SIG-M5 treated with dmso at 0.1 percent for 504 hours (cell line): Measurements from ENCODE around the gene SART3.
A peak's percentile ranks its signal among the peaks of the same experiment; 100 is the strongest.

Experiments
- DNase-seq: peaks from one replicate; lab custom pipeline; 2025; ENCODE audit not compliant: unreplicated experiment; lab: John Stamatoyannopoulos, UW

The SART3 gene

DNA sequence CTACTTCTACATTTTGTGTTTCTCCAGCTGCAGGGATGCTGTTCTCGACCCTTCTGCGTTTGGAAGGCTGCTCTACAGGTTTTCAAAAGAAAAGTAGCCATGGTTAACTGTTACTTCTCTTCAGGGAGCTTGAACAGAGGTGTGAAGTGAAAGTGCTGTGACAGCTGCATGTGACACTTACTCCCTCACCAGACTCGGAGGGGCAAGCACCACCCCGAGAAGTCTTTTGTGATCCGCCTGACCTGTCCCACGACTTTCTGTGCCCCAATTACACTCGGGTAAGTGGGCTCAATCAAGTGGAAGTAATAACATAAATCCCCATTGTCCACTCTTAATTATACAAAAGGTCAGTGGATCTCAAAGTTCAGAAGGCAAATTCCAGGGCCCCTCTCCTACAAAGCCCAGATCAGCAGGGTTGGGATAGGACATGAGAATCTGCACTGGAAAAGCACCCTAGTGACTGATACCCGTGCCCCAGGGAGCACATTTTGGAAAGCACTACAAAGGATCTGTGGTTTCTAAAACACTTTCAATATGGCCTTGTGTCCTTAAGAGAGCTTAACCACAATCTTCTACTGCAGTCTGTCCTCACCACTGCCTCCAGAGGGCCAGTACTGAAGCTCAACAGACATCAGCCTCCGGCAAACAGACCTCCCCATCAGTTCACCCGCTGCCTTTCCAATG lies 34.3 kb downstream of the SART3 start:
- no peak for DNase-seq

DNA sequence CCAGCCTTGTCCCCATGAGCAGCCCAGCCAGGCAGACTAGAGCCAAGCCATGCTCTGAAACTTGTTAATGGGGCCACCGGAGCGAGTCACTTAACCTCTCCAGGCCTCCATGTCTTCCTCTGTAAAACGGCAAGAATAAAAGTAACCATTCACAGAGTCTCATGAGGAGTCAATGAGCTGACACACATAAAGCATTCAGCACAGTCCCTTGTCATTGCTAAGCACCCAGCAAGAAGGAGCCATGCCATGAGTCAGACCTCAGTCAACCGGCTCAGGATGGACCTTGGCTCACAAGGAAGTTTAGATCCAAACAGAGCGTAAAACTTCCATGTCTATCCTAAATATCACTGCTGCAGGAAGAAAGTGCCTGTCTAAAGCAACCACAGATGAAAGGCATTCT lies 35.3 kb downstream of the SART3 start:
- DNase-seq = no peak

DNA sequence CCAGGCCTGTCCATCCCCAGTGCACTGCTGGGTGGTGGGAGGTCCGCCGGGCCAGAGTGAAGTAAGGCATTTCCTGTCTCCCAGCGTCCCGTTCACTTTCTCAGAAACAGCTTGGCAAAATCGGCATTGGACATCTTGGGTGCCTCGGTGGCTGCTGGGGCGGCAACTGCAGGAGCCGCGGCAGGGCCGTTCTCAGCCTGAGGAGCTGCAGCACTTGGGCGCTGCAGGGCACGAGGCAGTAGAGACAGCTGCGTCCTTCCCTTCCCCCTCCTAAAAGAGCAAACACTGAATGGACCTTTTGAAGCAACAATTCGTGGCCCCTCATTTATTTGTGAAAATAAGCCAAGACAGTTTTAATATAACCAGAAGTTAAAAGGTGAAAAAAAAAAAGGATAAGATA lies 37.6 kb downstream of the SART3 start:
- no peak for DNase-seq

DNA sequence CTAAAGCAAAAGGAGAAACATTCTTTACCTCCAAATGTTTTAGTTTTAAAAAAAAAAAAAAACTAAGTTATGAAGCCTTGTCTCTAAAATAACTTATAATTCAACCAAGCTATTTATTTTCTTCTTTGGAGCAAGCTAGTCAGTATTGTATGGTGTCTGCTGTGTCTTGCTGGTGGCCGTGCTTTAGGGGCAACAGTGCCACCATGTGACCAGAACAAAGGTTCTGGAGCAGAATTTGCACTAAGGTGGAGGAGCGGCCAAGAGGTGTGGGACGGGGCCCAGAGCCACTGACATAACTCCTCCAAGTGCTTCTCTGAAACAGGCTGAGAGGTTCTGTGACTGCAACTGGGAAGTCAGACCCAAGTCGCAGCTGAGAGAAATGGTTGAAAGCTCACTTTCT lies 41.4 kb downstream of the SART3 start:
- no peak for DNase-seq

DNA sequence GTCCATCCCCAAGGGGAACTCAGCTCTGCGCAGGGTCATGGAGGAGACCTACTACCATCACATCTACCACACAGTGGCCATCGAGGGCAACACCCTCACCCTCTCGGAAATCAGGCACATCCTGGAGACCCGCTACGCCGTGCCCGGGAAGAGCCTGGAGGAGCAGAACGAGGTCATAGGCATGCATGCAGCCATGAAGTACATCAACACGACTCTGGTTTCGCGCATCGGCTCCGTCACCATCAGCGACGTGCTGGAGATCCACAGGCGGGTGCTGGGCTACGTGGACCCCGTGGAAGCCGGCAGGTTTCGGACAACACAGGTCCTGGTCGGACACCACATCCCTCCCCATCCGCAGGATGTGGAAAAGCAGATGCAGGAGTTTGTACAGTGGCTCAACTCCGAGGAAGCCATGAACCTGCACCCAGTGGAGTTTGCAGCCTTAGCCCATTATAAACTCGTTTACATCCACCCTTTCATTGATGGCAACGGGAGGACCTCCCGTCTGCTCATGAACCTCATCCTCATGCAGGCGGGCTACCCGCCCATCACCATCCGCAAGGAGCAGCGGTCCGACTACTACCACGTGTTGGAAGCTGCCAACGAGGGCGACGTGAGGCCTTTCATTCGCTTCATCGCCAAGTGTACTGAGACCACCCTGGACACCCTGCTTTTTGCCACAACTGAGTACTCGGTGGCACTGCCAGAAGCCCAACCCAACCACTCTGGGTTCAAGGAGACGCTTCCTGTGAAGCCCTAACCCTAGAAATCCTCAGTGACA lies 42.1 kb downstream of the SART3 start:
- no peak for DNase-seq

DNA sequence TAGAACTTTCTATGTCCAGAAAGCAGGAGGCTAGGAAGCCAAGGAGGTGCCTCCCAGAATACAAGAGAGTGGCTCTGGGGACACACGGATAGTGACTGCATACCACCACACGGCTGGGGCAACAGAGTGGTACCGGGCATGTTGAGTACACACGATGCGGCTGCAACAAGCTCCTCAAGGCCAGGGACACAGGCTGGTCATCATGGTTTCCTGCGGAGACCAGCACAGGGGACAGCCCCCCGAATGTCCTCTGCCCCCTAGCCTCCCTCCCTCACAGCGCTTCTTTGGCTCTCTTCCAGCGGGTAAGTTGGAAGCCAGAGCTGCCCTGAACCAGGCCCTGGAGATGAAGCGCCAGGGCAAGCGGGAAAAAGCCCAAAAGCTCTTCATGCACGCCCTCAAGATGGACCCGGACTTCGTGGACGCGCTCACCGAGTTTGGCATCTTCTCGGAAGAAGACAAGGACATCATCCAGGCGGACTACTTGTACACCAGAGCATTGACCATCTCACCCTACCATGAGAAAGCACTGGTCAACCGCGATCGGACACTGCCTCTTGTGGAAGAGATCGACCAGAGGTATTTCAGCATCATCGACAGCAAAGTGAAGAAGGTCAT lies 42.8 kb downstream of the SART3 start:
- no peak for DNase-seq

DNA sequence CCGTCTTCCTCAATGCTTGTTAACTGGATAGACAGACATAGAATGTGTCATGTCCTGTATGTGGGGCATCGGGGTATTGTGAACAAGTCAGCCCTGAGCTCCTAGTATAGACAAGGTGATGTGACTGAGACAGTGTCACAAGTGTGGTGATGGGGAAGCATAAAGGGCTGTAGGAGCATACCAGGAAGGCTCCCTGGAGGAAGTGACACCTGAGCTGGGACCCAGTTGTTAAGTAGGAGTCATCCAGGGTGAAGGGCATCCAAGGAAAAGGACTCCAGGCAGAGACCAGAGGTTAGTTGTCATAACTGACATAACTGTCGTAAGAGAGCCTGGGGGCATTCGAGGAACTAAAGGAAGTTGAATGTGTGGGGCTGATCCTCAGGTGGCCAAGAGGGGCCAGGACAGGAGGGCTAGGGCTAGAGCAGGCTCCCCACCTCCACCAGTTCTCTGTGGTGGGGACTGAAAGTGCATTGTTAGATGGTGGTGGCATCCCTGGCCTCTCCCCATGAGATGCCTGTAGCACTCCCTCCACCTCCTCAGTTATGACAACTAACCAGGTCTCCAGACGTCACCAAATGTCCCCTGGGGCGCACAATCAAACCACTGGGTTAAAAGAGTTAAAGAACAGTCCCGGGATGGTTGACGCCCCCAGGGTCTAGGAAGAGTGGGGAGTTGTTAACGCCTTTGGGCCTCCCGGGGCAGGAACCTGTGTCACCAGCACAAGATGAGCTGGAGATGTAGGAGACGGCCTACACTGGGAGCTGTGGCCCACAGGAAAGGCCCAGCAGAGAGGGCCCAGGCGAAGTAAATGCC lies 43.5 kb downstream of the SART3 start:
- DNase-seq = no peak

DNA sequence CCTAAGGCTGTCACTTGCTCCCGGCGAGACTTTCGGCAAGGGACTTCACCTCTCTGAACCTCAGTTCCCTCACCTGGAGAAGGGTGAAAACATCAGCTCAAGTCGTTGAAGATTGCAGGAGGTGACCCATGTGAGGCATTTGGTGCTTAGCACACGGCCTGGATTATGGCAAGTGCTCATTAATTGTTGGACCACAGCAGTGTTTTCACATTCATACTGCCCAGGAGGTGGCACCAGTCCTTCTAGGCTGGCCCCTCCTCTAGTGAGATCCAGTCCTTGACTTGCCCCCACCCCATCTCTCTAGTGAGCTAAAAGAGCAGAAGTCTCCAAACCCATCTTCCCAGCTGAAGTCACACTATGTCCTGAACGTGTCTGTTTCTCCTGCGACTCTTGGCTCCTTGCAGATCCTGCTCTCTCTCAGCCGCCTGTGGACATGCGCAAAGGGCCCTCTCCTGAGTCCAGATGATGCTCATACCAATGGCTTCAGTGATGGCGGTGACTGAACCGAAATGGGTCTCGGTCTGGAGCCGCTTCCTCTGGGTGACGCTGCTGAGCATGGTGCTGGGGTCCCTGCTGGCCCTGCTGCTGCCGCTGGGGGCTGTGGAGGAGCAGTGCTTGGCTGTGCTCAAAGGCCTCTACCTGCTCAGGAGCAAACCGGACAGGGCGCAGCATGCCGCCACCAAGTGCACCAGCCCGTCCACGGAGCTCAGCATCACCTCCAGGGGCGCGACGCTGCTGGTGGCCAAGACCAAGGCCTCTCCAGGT lies 44.3 kb downstream of the SART3 start:
- no peak for DNase-seq

DNA sequence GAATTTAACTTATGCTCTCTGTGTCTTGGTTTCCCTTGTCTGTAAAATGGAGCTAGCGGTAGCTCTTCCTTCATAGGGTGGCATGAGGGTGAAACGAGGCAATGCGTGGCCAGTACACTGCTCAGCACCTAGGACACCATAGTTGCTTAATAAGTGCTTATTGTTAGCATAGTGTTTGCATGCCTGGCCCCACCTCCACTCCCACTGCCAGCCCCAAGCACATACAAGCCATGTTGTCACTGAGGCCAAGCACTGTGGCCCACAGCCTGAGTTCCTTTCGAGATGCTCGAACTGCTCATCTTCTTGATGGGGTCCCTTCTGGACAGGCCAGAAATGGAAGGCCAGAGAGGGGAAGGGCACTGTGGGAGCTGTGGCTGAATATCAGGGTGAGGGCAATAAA lies 45.1 kb downstream of the SART3 start:
- DNase-seq = peak; percentile 16

DNA sequence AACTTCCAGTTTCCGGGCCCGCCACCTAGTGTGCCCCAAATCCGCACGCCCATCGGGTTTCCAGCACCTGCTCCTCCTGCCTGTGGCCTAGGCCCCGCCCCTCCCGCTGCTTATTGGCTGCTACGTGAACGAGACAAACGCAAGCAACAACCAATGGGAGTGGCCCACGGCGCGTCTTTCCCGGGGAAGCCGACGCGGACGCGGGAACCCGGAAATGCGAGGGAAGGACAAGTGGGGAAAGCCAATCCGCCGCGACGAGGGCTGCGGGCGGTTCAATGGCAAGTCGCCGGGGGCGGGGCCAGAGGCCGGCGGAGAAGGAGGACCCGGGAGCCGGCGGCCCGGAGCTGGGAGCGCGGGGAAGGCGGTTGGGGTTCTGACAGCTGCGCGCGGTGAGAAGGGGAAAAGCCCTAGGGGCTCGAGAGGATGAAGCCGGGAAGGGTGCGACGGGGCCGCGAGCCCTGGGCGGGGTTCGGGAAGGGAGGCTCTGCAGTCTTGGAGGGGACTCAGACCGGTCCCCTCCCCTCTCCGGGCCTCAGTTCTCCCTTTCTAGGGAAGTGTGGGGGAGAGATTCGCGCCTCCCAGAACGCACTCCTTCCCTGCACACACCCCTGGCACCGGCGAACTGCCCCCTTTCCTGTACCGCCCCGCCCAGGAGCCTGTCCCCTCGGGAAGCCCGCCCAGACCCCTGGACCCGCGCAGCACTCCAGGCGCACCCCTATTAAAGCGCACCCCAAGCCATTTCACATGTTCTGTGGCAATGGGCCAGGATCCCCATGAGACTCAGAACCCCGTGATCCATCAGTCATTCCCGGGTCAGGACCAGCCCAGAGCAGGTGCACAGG lies 45.8 kb downstream of the SART3 start, which contains the start of gene FICD:
Gene FICD (plus strand): TSS at position 305 of the 842 bp plus-strand sequence. CDS start 1,696 bp downstream, outside the sequence.
- DNase-seq = peak; percentile 98

DNA sequence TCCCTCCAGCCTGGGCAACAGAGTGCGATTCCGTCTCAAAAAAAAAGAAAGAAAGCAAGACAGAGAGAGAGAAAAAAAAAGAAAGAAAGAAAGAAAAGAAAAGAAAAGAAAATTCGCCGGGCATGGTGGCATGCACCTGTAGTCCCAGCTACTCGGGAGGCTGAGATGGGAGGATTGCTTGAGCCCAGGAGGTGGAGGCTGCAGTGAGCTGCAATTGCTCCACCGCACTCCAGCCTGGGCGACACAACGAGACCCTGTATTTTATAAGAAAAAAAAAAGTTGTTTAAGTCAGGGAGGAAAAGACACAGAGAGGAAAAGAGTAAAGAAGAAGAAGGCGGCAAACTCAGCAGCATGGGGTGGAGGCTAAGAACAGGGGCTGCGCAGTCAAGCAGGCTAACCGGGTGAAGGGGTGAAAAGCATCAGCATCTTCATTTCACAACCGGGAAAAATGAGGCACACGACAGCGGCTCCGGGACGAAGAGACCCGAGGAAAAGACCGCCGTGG lies 46.5 kb downstream of the SART3 start:
- no peak for DNase-seq

DNA sequence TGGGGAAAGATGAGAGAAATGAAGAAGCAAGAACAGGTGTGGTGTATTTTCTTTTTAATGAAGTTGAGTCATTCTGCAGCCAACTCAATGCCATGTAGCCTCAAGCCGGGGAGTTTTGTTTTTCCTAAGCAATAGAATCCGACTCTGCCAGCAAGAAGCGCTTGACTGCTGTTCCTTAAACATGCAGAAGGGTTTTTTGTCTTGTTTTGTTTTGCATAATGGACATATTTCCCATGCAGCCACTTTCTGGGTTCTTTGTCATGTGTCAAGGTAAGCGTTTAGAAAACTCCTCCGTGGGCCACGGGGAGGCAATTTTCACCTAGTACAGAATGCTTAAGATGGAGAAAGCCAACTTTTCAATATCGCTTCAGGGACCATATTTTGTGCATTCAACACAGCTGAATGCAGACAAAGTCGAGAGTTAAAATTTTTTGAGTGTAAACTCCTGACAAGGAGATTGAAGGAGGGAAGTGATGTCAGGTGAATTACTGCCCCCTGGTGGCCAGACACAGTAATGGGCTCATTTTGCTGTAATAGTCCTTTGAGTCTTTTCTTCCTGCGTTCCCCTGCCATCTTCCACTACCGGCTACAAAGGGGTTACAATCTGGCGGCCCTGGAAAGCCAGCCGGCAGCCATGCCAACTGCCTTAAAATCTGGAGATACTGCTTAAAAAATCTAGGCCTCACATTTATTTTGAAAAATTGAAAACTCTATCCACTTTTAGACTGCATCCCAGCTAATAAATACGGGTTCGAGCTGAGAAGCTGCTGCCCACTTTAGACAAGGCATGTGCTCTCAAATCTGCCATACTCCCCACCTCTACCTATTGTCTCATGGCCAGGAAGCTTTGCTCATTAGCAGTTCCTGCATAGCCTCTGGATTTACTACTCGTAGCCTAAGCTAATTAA lies 49.1 kb downstream of the SART3 start:
- DNase-seq = peak; percentile 69

DNA sequence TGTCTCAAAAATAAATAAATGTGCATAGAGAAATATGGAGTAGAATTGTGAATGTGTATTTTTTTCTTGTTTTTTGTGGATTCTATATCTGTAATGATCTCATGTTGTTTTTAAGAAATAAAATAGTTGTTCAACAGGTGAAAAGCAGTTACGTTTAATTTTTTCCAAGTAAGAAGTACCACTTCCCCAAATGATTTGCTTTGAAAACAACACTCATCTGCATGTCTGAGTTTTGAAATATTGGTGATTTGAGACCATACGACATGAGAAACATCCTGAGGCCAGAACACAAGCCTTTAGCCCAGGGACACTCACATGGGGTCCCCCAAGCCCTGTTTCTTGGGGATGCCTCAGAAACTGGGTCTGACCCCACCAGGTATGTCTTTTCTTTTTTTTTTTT lies 50.1 kb downstream of the SART3 start:
- no peak for DNase-seq

DNA sequence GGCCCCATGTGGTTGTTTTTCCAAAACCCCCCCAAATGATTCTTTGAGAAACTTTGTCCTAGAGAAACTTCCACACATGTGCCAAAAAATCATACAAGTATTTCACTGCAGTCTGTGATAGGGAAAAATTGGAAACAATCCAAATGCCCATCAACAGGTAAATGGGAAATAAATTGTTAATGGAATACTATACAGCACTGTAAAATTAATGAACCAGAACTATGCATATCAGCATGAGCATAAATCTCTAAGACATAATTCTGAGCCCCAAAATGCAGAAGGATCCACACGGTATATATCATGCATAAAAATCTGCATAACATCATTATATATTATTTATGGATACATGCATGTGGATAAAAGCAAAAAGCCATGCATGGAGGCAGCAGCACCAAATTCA lies 51.2 kb downstream of the SART3 start:
- no peak for DNase-seq

DNA sequence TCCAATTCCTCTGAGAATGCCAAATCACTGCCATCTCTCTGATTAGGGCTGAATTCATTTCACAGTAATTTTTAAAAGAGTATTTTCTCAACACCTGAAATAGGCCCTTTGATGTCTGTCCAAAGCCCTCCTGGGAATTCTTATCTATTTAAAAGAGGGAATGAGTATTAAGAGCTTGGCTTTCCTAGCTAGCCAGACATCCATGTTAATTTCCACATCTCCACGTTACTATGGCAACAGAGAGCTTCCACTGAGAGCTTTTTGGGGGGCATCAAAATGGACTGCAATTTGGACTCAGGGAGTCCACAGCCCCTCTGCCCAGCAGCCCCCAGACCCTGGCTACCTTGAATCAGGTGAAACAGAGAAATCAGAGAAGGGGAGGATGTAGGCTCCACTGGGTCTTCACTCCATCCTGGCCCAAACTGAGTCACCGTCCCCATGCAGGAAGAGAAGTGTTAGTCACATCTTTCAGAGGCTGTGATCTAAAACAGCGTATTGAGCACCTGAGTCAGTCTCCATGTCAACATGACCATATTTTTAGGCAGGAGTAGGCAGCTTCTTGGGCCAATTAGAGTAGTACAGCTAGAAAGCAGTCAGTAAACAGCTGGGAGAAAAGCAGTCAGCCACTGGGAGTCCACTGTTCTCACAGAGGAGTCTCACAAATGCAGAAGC lies 52.9 kb downstream of the SART3 start:
- DNase-seq = no peak

DNA sequence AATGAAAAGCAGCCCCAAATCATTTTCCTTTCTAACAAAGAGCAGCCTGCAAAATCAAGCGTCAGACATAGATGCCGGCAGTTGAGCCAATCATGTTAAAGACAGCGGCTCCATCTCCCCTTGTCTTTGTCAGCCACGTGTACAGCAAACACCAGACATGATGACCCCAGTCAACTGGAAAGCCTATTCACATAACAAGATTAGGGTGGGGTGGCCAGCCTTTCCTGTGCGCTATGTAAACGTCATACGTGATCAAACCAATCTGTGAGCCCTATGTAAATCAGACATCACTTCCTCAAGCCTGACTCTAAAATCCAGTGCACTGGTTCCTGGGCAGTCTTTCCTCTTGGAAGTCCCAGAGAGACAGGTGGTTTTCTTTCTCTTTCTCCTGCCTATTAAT lies 55.8 kb downstream of the SART3 start:
- no peak for DNase-seq

DNA sequence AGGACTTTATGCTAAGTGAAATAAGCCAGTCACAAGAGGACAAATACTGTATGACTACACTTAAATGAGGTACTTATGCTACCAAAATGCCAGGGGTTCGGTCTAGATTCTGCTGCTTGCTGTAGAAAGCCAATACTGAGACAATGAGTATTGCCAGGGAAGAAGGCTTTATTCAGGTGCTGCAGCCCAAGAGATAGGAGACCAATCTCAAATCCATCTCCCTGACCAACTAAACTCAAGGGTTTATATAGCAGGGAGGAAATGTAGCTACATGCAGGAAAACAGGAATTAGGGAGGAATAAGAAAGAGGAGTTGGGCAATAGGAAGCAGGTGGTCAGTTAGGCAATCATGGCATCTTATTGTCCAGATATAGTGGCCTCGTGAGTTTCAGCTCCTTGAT lies 58.1 kb downstream of the SART3 start:
- DNase-seq = no peak

DNA sequence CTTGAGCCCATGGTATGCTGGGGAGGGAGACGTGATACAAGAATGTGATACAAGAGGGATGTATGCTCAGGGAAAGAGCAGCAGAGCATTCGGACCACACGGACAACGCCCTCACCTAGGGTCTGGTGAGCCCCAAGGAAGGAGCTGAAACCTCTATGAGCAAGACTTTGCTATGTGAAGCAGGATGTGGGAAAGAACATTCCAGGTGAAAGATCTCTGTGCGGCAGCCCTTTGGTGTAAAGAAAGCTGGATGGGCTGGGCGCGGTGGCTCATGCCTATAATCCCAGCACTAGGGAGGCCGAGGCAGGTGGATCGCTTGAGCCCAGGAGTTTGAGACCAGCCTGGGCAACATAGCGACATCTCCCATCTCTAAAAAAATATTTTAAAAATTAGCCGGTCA lies 62.8 kb downstream of the SART3 start:
- no peak for DNase-seq
